SK-N-MC (cell line): ENCODE measurements around the gene B4GAT1.

Experiments
- EZH2 ChIP-seq: fragments of 200-600 bp; sonication (generic); IDR thresholded peaks from one replicate; pipeline ENCODE4 v1.6.1; 2017; ENCODE audit warnings: antibody characterized with exemption
- FOXP2 ChIP-seq: optimal IDR thresholded peaks from 2 replicates; pipeline ENCODE3; 2011; ENCODE audit warnings: mild to moderate bottlenecking, moderate library complexity; ENCODE audit not compliant: insufficient read depth; ENCODE audit errors: extremely low read length, control extremely low read depth
- POLR2AphosphoS5 ChIP-seq: IDR thresholded peaks from 2 replicates; pipeline ENCODE4 v1.6.1; 2012; ENCODE audit warnings: mild to moderate bottlenecking, low read depth, low read length, borderline replicate concordance

GRCh38 chr11:66313321-66314185 lies 33.9 kb downstream of the B4GAT1 start:
- no peak for TF ChIP-seq EZH2
- no peak for TF ChIP-seq FOXP2
- no peak for TF ChIP-seq POLR2AphosphoS5
